Measurements from ENCODE around the gene LAMB4. TPM values are rescaled to one million over a fixed set of nuclear protein-coding genes. Genes with fewer than 3 reads are reported as not detected.

Gene LAMB4
- polyA plus RNA-seq, 2 donors = 3.5 to 4.9 TPM

DNA sequence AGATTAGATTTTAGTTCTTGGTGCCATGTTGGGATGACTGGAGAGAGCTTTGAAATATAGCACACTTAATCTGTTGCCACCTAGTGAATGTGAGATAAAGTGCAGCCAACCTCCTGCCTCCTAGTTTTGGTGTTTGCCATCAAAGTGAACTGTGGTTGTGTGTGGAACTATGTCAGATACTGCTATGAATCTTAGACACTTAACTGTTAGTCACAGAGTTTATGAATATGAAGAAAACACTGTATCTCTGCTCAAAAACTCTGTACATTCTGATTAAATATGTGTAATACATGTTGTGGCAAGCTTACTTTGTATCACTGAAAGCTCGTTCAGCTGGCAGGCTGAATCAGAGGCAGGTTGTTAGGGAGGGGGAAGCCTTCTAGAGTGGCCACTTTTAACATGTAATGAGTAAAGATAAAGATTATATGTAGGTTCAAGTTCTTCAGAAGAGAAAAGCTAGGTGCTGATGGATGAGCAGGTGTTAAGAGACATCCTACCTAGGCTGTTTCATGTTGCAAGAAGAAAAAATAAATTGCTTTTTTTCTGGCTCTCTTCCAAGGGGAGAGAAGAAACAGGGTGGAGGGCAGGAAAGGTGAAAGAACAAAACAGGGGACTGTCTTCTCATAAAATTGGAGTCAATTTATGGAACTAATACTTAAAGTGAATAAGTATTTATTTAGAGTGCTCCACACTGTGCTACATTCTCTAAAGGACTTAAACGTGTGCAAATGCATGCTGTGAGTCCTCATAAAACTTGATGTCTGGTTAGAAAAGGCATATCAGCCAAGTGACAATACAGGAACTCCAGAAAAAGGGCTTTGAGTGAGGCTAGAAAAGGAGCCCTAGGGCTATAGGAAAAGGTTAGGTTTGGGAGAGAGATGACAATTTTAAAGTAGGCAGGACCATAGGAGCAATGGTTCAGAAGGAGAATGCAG lies 113.1 kb downstream of the LAMB4 start:
- Histone ChIP-seq H3K27me3 (ENCODE audit: control insufficient read depth in 1 of 2, insufficient read depth in 2 of 2, low read length in 2 of 2) (no peaks in the 10 kb centered on the region), H3K4me1 (ENCODE audit: control insufficient read depth in 2 of 2, insufficient read depth in 2 of 2, low read length in 1 of 2) (no peaks in the 10 kb centered on the region), H3K4me3 (ENCODE audit: low read depth in 1 of 2, low read length in 2 of 2) (no peak overlapping the region), H3K27ac (ENCODE audit: low read depth in 2 of 2, low read length in 1 of 2) (no peak overlapping the region), H3K9me3 (ENCODE audit: control insufficient read depth in 2 of 2, insufficient read depth in 1 of 2, low read depth in 1 of 2, low read length in 1 of 2) (no peaks in the 10 kb centered on the region), H3K36me3 (ENCODE audit: control insufficient read depth in 2 of 2, insufficient read depth in 2 of 2, low read length in 1 of 2) (no peaks in the 10 kb centered on the region)
- 36 to 41% methylated on average over 2 of the region's 2 CpGs for WGBS, 2 donors

DNA sequence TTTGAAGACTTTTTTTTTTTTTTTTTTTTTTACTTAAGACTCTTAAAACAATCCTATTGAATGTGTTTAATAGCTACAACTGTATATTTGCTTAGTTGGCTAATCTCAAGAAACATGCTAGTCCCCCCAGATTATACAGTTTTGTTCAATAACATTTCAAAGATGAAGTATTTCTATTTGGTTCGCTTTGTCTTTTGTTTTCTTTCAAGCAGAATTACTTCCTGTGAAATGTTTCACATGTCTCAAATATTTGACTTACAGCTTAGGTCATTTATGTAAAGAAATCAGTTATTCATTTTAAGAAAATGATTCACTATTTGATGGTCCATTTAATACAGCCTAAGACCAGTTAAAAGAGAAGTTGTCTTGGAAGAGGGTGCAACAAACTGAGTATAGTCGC lies 114.4 kb downstream of the LAMB4 start:
- WGBS, 2 donors = 80 to 82% methylated on average over 2 of the region's 2 CpGs
- Histone ChIP-seq H3K4me3 (ENCODE audit: low read depth in 1 of 2, low read length in 2 of 2) (no peak overlapping the region), H3K27ac (ENCODE audit: low read depth in 2 of 2, low read length in 1 of 2) (no peak overlapping the region)

DNA sequence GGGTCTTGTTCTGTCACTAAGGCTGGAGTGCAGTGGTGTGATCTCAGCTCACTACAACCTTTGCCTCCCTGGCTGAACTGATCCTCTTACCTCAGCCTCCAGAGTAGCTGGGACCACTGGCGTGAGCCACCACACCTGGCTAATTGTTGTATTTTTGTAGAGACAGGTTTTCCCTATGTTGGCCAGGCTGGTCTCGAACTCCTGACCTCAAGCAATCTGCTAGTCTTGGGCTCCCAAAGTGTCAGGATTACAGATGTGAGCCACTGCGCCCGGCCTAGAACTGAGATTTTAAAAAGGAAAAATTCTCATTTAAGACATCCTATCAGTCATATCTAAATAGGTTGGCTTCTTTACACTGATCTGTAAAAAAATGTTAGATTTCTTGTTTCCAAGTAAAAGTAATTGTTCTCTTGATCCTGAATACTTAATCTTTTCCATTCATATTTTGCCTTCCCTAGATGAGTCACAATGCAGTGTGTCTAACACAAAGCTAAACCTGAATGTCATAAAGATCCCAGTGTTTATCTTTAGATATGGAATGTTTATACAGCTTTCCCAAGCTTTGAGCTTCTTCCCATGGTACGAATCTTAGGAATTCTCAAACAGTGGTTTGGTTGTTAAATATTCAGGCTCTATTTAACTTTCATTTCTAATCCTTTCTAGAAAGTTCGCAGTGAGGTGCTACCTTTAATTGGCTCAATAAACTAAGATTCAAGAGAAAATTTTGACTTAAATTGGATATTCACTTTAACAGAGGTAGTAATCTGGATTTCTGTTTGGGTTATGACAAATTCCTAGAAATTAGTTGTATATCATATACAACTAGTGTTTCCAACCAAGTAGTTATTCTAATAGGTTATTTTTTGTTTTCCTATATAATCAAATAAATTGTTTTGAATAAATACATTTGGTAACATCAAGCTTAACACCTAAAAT lies 115.1 kb downstream of the LAMB4 start:
- WGBS, 2 donors = 50 to 52% methylated on average over 6 of the region's 6 CpGs
- H3K36me3 ChIP-seq (ENCODE audit: control insufficient read depth in 2 of 2, insufficient read depth in 2 of 2, low read length in 1 of 2) = no peaks in the 10 kb centered on the region
- H3K4me1 ChIP-seq (ENCODE audit: control insufficient read depth in 2 of 2, insufficient read depth in 2 of 2, low read length in 1 of 2) = no peaks in the 10 kb centered on the region
- no peak overlapping the region for H3K4me3 ChIP-seq (ENCODE audit: low read depth in 1 of 2, low read length in 2 of 2)
- H3K27me3 ChIP-seq (ENCODE audit: control insufficient read depth in 1 of 2, insufficient read depth in 2 of 2, low read length in 2 of 2) = no peaks in the 10 kb centered on the region
- no peak overlapping the region for H3K27ac ChIP-seq (ENCODE audit: low read depth in 2 of 2, low read length in 1 of 2)
- no peaks in the 10 kb centered on the region for H3K9me3 ChIP-seq (ENCODE audit: control insufficient read depth in 2 of 2, insufficient read depth in 1 of 2, low read depth in 1 of 2, low read length in 1 of 2)

More for the DNA sequence above, 114.4 kb downstream of the LAMB4 start:
- Histone ChIP-seq H3K36me3 (ENCODE audit: control insufficient read depth in 2 of 2, insufficient read depth in 2 of 2, low read length in 1 of 2) (no peaks in the 10 kb centered on the region), H3K9me3 (ENCODE audit: control insufficient read depth in 2 of 2, insufficient read depth in 1 of 2, low read depth in 1 of 2, low read length in 1 of 2) (no peaks in the 10 kb centered on the region), H3K27me3 (ENCODE audit: control insufficient read depth in 1 of 2, insufficient read depth in 2 of 2, low read length in 2 of 2) (no peaks in the 10 kb centered on the region), H3K4me1 (ENCODE audit: control insufficient read depth in 2 of 2, insufficient read depth in 2 of 2, low read length in 1 of 2) (no peaks in the 10 kb centered on the region)

DNA sequence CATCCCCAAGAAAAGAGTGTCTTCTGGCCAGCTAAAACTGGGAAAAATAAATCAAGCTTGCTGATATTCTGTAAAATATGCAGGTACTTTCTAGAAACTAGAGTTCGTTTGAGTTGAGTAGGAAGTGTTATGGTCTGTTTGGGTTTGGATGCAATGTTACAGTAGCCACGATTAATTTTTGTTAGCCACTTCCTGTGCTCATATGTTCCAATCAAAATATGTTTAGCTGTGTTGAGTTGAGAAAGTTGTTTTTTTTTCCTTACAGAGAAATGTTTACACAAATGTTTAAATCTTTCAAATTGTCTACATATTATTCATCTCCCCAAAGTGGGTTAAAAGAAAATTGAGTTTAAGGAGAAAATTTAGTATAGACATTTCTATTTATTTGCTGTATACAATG lies 115.9 kb downstream of the LAMB4 start:
- no peaks in the 10 kb centered on the region for H3K36me3 ChIP-seq (ENCODE audit: control insufficient read depth in 2 of 2, insufficient read depth in 2 of 2, low read length in 1 of 2)
- 38 to 43% methylated on average over 2 of the region's 2 CpGs for WGBS, 2 donors
- no peak overlapping the region for H3K27ac ChIP-seq (ENCODE audit: low read depth in 2 of 2, low read length in 1 of 2)
- H3K4me1 ChIP-seq (ENCODE audit: control insufficient read depth in 2 of 2, insufficient read depth in 2 of 2, low read length in 1 of 2) = no peaks in the 10 kb centered on the region
- no peak overlapping the region for H3K4me3 ChIP-seq (ENCODE audit: low read depth in 1 of 2, low read length in 2 of 2)
- no peaks in the 10 kb centered on the region for H3K9me3 ChIP-seq (ENCODE audit: control insufficient read depth in 2 of 2, insufficient read depth in 1 of 2, low read depth in 1 of 2, low read length in 1 of 2)
- no peaks in the 10 kb centered on the region for H3K27me3 ChIP-seq (ENCODE audit: control insufficient read depth in 1 of 2, insufficient read depth in 2 of 2, low read length in 2 of 2)

DNA sequence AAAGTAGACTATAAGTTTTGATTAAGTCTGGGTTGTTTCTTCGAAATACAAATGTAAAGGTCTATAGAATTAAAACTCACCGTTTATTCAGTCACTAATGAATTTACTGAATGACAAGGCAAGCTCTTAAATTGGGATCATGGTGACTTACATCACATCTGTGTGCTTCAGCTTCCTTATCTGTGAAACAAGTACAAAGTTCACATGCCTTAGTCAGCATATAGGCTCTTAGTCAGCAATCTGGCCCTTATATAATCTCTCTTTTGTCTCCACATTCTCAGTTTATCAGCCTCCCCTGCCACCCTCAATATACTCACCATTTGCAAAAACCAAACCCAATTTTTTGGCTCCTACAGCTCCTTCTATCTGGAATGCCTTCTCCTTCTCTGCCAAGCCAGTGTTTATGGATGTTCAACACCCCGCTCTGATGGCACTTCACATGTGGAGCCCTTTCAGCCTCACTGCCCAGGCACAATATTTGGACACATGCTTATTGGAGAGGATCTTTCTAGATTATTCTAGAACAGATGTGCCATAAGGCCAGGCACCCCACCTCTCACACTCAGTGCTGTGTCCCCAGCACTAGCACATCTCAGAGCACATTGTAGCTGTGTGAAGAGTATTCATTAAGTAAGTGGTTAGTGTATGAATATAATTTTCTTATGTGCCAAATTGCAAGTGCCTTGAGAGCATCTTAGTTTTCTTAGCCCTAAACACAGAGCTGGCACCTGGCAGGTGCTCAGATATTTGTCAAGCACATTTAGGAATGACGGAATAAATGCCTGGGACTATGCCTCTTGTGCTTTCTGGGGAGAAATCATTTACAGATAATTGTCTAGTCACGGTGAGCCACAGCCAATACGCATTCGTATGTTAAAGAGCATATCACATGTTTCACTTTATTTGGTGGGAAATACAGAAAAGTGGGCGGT lies 117.4 kb downstream of the LAMB4 start:
- Histone ChIP-seq H3K9me3 (ENCODE audit: control insufficient read depth in 2 of 2, insufficient read depth in 1 of 2, low read depth in 1 of 2, low read length in 1 of 2) (no peaks in the 10 kb centered on the region), H3K4me3 (ENCODE audit: low read depth in 1 of 2, low read length in 2 of 2) (no peak overlapping the region), H3K36me3 (ENCODE audit: control insufficient read depth in 2 of 2, insufficient read depth in 2 of 2, low read length in 1 of 2) (no peaks in the 10 kb centered on the region), H3K27ac (ENCODE audit: low read depth in 2 of 2, low read length in 1 of 2) (no peak overlapping the region), H3K4me1 (ENCODE audit: control insufficient read depth in 2 of 2, insufficient read depth in 2 of 2, low read length in 1 of 2) (no peaks in the 10 kb centered on the region), H3K27me3 (ENCODE audit: control insufficient read depth in 1 of 2, insufficient read depth in 2 of 2, low read length in 2 of 2) (no peaks in the 10 kb centered on the region)
- 74 to 90% methylated on average over 8 of the region's 8 CpGs for WGBS, 2 donors

DNA sequence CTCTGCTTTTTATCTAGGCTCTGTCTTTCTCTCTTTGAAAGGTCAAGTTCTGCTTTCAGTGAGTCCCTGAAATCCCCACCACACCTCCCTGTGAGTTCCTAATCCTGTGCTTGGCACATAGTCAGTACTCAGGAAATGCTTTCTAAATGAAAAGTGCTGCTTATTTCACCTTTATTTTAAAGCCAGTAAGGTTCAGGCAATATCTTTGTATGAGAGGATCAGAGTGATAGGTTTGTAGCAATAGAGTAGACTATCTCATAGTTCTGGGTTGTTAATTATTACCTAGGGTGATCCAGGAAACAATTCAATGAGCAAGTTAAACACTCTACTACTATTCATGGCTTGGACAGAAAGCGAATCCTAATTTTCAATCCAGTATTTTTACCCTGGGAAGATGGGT lies 119.8 kb downstream of the LAMB4 start:
- WGBS, 2 donors = 73 to 91% methylated on average over 1 of the region's 1 CpG
- H3K4me3 ChIP-seq (ENCODE audit: low read depth in 1 of 2, low read length in 2 of 2) = no peak overlapping the region
- no peaks in the 10 kb centered on the region for H3K36me3 ChIP-seq (ENCODE audit: control insufficient read depth in 2 of 2, insufficient read depth in 2 of 2, low read length in 1 of 2)
- H3K4me1 ChIP-seq (ENCODE audit: control insufficient read depth in 2 of 2, insufficient read depth in 2 of 2, low read length in 1 of 2) = no peaks in the 10 kb centered on the region
- no peaks in the 10 kb centered on the region for H3K27me3 ChIP-seq (ENCODE audit: control insufficient read depth in 1 of 2, insufficient read depth in 2 of 2, low read length in 2 of 2)
- H3K27ac ChIP-seq (ENCODE audit: low read depth in 2 of 2, low read length in 1 of 2) = no peak overlapping the region
- H3K9me3 ChIP-seq (ENCODE audit: control insufficient read depth in 2 of 2, insufficient read depth in 1 of 2, low read depth in 1 of 2, low read length in 1 of 2) = no peaks in the 10 kb centered on the region

DNA sequence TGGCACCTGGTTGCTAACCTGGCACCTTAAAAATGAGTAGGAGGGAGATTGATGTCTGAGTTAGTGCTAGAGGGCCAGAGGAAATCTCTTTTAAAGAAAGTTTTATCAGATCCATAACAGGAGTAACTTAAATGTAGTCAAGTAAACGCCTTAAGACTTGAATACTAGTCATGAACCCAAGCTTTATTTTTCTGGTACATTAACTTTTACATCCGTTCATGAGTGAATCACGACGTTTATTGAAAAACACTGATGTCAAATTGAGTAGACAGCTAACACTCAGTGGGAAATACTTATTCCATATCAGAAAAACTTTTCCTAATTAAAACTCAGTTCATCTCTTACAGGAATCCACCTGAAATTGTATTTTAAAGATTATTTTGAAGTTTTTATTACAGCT lies 120.3 kb downstream of the LAMB4 start:
- H3K9me3 ChIP-seq (ENCODE audit: control insufficient read depth in 2 of 2, insufficient read depth in 1 of 2, low read depth in 1 of 2, low read length in 1 of 2) = no peaks in the 10 kb centered on the region
- H3K4me3 ChIP-seq (ENCODE audit: low read depth in 1 of 2, low read length in 2 of 2) = no peak overlapping the region
- no peak overlapping the region for H3K27ac ChIP-seq (ENCODE audit: low read depth in 2 of 2, low read length in 1 of 2)
- H3K27me3 ChIP-seq (ENCODE audit: control insufficient read depth in 1 of 2, insufficient read depth in 2 of 2, low read length in 2 of 2) = no peaks in the 10 kb centered on the region
- H3K4me1 ChIP-seq (ENCODE audit: control insufficient read depth in 2 of 2, insufficient read depth in 2 of 2, low read length in 1 of 2) = no peaks in the 10 kb centered on the region
- no peaks in the 10 kb centered on the region for H3K36me3 ChIP-seq (ENCODE audit: control insufficient read depth in 2 of 2, insufficient read depth in 2 of 2, low read length in 1 of 2)
- WGBS, 2 donors = 72 to 84% methylated on average over 4 of the region's 4 CpGs

DNA sequence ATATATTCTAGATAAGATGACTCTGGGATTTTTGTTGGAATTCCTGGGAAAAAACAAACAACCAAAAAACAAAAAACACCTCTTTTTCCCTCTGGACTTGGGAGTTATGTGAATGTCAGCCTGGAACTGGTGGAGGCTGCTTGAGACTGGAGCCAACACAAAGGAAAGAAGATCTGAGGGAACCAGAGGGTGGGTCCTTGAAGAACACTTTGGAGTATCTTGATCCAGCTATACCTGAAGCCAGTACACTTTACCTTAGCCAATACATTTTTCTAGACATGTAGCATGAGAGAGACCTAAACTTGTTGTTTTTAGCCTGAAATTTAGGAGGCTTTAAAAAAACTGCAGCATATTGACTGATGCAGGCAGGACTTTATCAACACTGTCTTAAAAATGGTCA lies 121.3 kb downstream of the LAMB4 start:
- Histone ChIP-seq H3K4me3 (ENCODE audit: low read depth in 1 of 2, low read length in 2 of 2) (no peak overlapping the region), H3K36me3 (ENCODE audit: control insufficient read depth in 2 of 2, insufficient read depth in 2 of 2, low read length in 1 of 2) (no peaks in the 10 kb centered on the region), H3K27me3 (ENCODE audit: control insufficient read depth in 1 of 2, insufficient read depth in 2 of 2, low read length in 2 of 2) (no peaks in the 10 kb centered on the region), H3K27ac (ENCODE audit: low read depth in 2 of 2, low read length in 1 of 2) (no peak overlapping the region), H3K9me3 (ENCODE audit: control insufficient read depth in 2 of 2, insufficient read depth in 1 of 2, low read depth in 1 of 2, low read length in 1 of 2) (no peaks in the 10 kb centered on the region), H3K4me1 (ENCODE audit: control insufficient read depth in 2 of 2, insufficient read depth in 2 of 2, low read length in 1 of 2) (no peaks in the 10 kb centered on the region)

DNA sequence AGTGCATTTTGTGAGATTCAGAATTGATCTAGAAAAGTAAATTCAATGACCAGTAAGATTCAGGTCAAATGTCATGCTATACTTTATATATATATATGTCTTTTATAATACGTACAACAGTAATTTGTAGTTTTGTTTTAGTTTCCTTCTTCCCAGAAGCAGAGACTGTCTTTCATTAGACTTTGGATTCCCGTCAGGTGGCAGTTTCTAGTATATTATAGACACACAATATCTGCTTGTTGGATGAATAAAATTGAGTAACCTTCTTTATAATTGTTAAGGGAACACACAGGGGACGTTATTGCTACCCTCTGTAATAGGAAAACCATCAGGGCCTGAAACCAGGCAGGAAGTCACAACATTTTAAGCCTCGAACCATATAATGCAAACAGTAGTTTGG lies 121.9 kb downstream of the LAMB4 start:
- H3K27me3 ChIP-seq (ENCODE audit: control insufficient read depth in 1 of 2, insufficient read depth in 2 of 2, low read length in 2 of 2) = no peaks in the 10 kb centered on the region
- no peak overlapping the region for H3K27ac ChIP-seq (ENCODE audit: low read depth in 2 of 2, low read length in 1 of 2)
- no peaks in the 10 kb centered on the region for H3K36me3 ChIP-seq (ENCODE audit: control insufficient read depth in 2 of 2, insufficient read depth in 2 of 2, low read length in 1 of 2)
- no peak overlapping the region for H3K4me3 ChIP-seq (ENCODE audit: low read depth in 1 of 2, low read length in 2 of 2)
- no peaks in the 10 kb centered on the region for H3K9me3 ChIP-seq (ENCODE audit: control insufficient read depth in 2 of 2, insufficient read depth in 1 of 2, low read depth in 1 of 2, low read length in 1 of 2)
- no peaks in the 10 kb centered on the region for H3K4me1 ChIP-seq (ENCODE audit: control insufficient read depth in 2 of 2, insufficient read depth in 2 of 2, low read length in 1 of 2)
- WGBS, 2 donors = 81 to 90% methylated on average over 4 of the region's 4 CpGs

Measured in esophagus (tissue), 2 donors.